Fibroblast of pulmonary artery (primary cell): ENCODE results near the gene DGKE.
A peak's percentile ranks its signal among the peaks of the same experiment; 100 is the strongest.

Experiments used
- DNase-seq: peaks from one replicate; pipeline ENCODE4 v3.0.0-alpha.2; 2010; ENCODE audit warnings: low read depth
- H3K4me3 ChIP-seq: replicated peaks from 2 replicates; pipeline ENCODE4 v1.5.1; 2011; ENCODE audit warnings: low read depth, mild to moderate bottlenecking, control low read depth, low read length, moderate library complexity
- CTCF ChIP-seq: IDR thresholded peaks from 2 replicates; pipeline ENCODE4 v1.5.1; 2011; ENCODE audit warnings: mild to moderate bottlenecking, control low read depth, low read length, inconsistent platforms; ENCODE audit errors: missing control alignments

The DGKE gene

GRCh38 chr17:56863974-56864373, 30.0 kb downstream of the DGKE start:
- no peak for TF ChIP-seq CTCF
- no peak overlapping the region for H3K4me3 ChIP-seq
- DNase-seq, result no peak

GRCh38 chr17:56866076-56866475, 32.1 kb downstream of the DGKE start:
- no peak for TF ChIP-seq CTCF
- H3K4me3 ChIP-seq, result no peak overlapping the region
- no peak for DNase-seq

GRCh38 chr17:56866496-56866895, 32.5 kb downstream of the DGKE start:
- H3K4me3 ChIP-seq, result no peak overlapping the region
- TF ChIP-seq CTCF, result no peak
- DNase-seq, result no peak

- DNase-seq, result peak; percentile 74
- no peak for TF ChIP-seq CTCF
- H3K4me3 ChIP-seq, result no peak overlapping the region
These were observed 34.0 kb downstream of the DGKE start for GRCh38 chr17:56867948-56868376.

GRCh38 chr17:56868716-56869115, 34.8 kb downstream of the DGKE start:
- TF ChIP-seq CTCF, result no peak
- no peak for DNase-seq
- no peak overlapping the region for H3K4me3 ChIP-seq

GRCh38 chr17:56870081-56870651, 36.2 kb downstream of the DGKE start:
- DNase-seq, result no peak
- no peak for TF ChIP-seq CTCF
- H3K4me3 ChIP-seq, result no peak overlapping the region

GRCh38 chr17:56876766-56877179, 42.8 kb downstream of the DGKE start:
- H3K4me3 ChIP-seq, result no peak overlapping the region
- peak; percentile 93 for DNase-seq
- TF ChIP-seq CTCF, result peak; percentile 6
